ENCODE measurements around the gene CYP2A13. TPM values are rescaled to one million over a fixed set of nuclear protein-coding genes. Genes with fewer than 3 reads are reported as not detected.
"Not testable (repeated sequence)": the region's sequence is repeated elsewhere in the genome, so short reads cannot be mapped to it uniquely, and the experiment has no call there.

The CYP2A13 gene
- total RNA-seq, 2 donors from 2014 or later: not detected

DNA sequence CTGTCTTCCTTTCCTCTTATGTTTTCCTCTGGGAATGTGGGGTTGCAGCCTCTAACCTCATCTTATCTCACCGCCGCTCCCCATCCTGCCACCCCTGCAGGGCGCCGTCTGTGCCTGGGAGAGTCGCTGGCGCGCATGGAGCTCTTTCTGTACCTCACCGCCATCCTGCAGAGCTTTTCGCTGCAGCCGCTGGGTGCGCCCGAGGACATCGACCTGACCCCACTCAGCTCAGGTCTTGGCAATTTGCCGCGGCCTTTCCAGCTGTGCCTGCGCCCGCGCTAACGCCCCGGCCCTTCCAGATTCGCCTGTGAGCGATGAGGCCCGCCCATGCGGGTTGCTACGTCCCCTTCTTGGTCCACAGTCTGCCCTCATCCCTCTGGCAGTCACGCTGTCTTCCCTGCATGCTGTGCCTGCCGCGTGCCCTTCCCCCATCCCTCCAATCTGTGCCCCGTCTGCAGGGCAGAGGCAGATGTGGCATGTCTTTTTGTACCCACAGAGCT, 39.6 kb downstream of the CYP2A13 start:
- intact Hi-C loops (cut with DNase I): not testable (repeated sequence)
- peak; percentile 69 to 78 (median 74) for DNase-seq

DNA sequence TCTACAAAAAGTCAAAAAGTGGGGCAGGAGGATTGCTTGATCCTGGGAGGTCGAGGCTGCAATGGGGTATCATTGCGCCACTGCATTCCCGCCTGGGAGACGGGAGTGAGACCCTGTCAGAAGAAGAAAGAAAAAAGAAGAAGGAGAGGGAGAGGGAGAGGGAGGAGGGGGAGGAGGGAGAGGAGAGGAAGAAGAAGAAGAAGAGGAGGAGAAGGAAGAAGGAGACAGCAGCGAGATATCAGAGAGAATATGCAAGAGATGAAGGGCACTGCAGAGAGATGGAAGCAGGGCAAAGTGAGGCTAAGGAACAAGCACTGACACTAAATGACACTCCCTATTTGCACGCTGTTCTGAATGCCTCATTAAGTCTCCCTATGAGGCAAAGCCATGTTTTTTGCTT, 40.4 kb downstream of the CYP2A13 start:
- Histone ChIP-seq H3K36me3 (replicated peaks in 1 of 2; ENCODE audit: insufficient read depth in 1 of 2, low read depth in 2 of 2) (no peaks in the 10 kb centered on the region), H3K4me3 (no peak overlapping the region), H3K9me3 (no peaks in the 10 kb centered on the region), H3K27ac (no peak overlapping the region), H3K4me1 (peaks cover 7% of the 10 kb centered on the region), H3K27me3 (no peaks in the 10 kb centered on the region)
- DNase-seq (no peak), ATAC-seq (no peak)
- WGBS, 2 donors: 65 to 71% methylated on average over 6 of the region's 6 CpGs
- TF ChIP-seq POLR2A (IDR thresholded peaks at IDR 0.05) (no peak), CTCF (IDR thresholded peaks at IDR 0.05) (no peak)
- intact Hi-C loops (cut with DNase I): no loop called here

More for the DNA sequence above, 39.6 kb downstream of the CYP2A13 start:
- H3K27ac ChIP-seq; H3K36me3 ChIP-seq (replicated peaks in 1 of 2; ENCODE audit: insufficient read depth in 1 of 2, low read depth in 2 of 2); H3K27me3 ChIP-seq; H3K4me3 ChIP-seq; H3K4me1 ChIP-seq; H3K9me3 ChIP-seq: not testable (repeated sequence)
- peak; percentile 83 for ATAC-seq
- WGBS, 2 donors: 0% methylated on average over 28 of the region's 29 CpGs; no CpG with 5 or more reads in 1 of the 2 donors
- peak in 3 of 7 experiments; percentile 17 to 25 (median 23) for TF ChIP-seq CTCF (IDR thresholded peaks at IDR 0.05)

- TF ChIP-seq POLR2A (IDR thresholded peaks at IDR 0.05) (no peak), CTCF (IDR thresholded peaks at IDR 0.05) (no peak)
- no peak for DNase-seq
- 18 to 45% methylated on average over 1 to 5 of the region's 5 CpGs for WGBS, 2 donors
- H3K9me3 ChIP-seq: no peaks in the 10 kb centered on the region
- intact Hi-C loops (cut with DNase I): no loop called here
- peaks cover 15% of the 10 kb centered on the region for H3K4me1 ChIP-seq
- H3K36me3 ChIP-seq (replicated peaks in 1 of 2; ENCODE audit: insufficient read depth in 1 of 2, low read depth in 2 of 2): no peaks in the 10 kb centered on the region
- no peak for ATAC-seq
- H3K27me3 ChIP-seq: no peaks in the 10 kb centered on the region
- no peak overlapping the region for H3K4me3 ChIP-seq
- H3K27ac ChIP-seq: no peak overlapping the region
Observed at GRCh38 chr19:41131186-41131585, 42.9 kb downstream of the CYP2A13 start.

DNA sequence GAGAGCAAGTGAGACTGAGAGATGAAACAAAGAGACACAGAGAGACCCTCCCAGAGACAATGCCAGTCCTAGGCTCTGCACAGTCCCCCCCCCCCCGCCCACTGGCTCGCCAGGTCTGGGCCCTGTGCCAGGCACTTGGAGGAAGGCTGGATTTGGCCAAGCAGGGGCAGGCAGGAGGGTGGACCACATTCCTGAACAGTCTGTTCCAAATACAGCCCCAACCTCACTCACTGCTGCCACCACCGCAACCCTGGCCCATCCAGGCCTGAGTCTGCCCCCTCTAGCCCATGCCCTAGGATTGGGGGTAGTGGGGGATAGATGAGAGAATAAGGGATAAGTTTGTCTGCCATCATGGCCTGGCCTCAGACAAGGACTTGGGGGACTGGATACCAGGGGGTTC, 45.0 kb downstream of the CYP2A13 start:
- WGBS, 2 donors: 21 to 100% methylated on average over 1 to 3 of the region's 3 CpGs
- no peak for ATAC-seq
- intact Hi-C loops (cut with DNase I): no loop called here
- Histone ChIP-seq H3K4me3 (no peak overlapping the region), H3K27me3 (no peaks in the 10 kb centered on the region), H3K4me1 (peaks cover 8% of the 10 kb centered on the region), H3K27ac (no peak overlapping the region), H3K9me3 (no peaks in the 10 kb centered on the region), H3K36me3 (replicated peaks in 1 of 2; ENCODE audit: insufficient read depth in 1 of 2, low read depth in 2 of 2) (no peaks in the 10 kb centered on the region)
- DNase-seq: no peak
- TF ChIP-seq CTCF (IDR thresholded peaks at IDR 0.05) (no peak), POLR2A (IDR thresholded peaks at IDR 0.05) (no peak)

GRCh38 chr19:41134616-41135015, 46.4 kb downstream of the CYP2A13 start:
- no peak for ATAC-seq
- Histone ChIP-seq H3K4me1 (peaks cover 8% of the 10 kb centered on the region), H3K4me3 (no peak overlapping the region), H3K27me3 (no peaks in the 10 kb centered on the region), H3K9me3 (no peaks in the 10 kb centered on the region), H3K27ac (no peak overlapping the region), H3K36me3 (replicated peaks in 1 of 2; ENCODE audit: insufficient read depth in 1 of 2, low read depth in 2 of 2) (no peaks in the 10 kb centered on the region)
- intact Hi-C loops (cut with DNase I): no loop called here
- WGBS, 2 donors: 78% methylated on average over 20 of the region's 20 CpGs; no CpG with 5 or more reads in 1 of the 2 donors
- no peak for DNase-seq
- no peak for TF ChIP-seq POLR2A (IDR thresholded peaks at IDR 0.05)
- no peak for TF ChIP-seq CTCF (IDR thresholded peaks at IDR 0.05)

Data from body of pancreas (tissue), 4 donors.